HG02938 (cell line): ENCODE results near the gene NF1.

Source experiments
- ATAC-seq: cut with Tn5 transposase; IDR thresholded peaks from one replicate; pipeline ENCODE4 v1.9.1; 2021; ENCODE audit warnings: mild to moderate bottlenecking, moderate library complexity; ENCODE audit not compliant: unreplicated experiment

Gene NF1

GRCh38 chr17:31397256-31397939 is 302.6 kb downstream of the NF1 start:
- no peak for ATAC-seq

- no peak for ATAC-seq
Measured at GRCh38 chr17:31398381-31399311, 303.9 kb downstream of the NF1 start.

GRCh38 chr17:31400481-31400950 is 305.7 kb downstream of the NF1 start:
- no peak for ATAC-seq

GRCh38 chr17:31401456-31402254 is 306.9 kb downstream of the NF1 start:
- ATAC-seq: no peak

GRCh38 chr17:31404028-31404949 is 309.5 kb downstream of the NF1 start:
- ATAC-seq: no peak

GRCh38 chr17:31405890-31406371 is 311.2 kb downstream of the NF1 start:
- no peak for ATAC-seq

GRCh38 chr17:31408586-31408985 is 313.8 kb downstream of the NF1 start:
- ATAC-seq: no peak

GRCh38 chr17:31411707-31412285 is 317.0 kb downstream of the NF1 start:
- ATAC-seq: no peak

- ATAC-seq: no peak
Measured at GRCh38 chr17:31412511-31412910, 317.7 kb downstream of the NF1 start.

GRCh38 chr17:31413081-31413799 is 318.5 kb downstream of the NF1 start:
- no peak for ATAC-seq

GRCh38 chr17:31413874-31414549 is 319.2 kb downstream of the NF1 start:
- ATAC-seq: no peak

GRCh38 chr17:31414550-31414918 is 319.8 kb downstream of the NF1 start:
- ATAC-seq: no peak

GRCh38 chr17:31415004-31415454 is 320.3 kb downstream of the NF1 start:
- ATAC-seq: no peak

GRCh38 chr17:31415640-31416502 is 321.1 kb downstream of the NF1 start:
- no peak for ATAC-seq

- no peak for ATAC-seq
Measured at GRCh38 chr17:31416503-31416923, 321.7 kb downstream of the NF1 start.

GRCh38 chr17:31417051-31417792 is 322.4 kb downstream of the NF1 start:
- no peak for ATAC-seq
